HG02870 (cell line): ENCODE results near the gene MIAT.

Source experiments
- ATAC-seq: cut with Tn5 transposase; IDR thresholded peaks from one replicate; pipeline ENCODE4 v1.9.1; 2021; ENCODE audit warnings: mild to moderate bottlenecking, moderate library complexity; ENCODE audit not compliant: unreplicated experiment

Gene MIAT

DNA sequence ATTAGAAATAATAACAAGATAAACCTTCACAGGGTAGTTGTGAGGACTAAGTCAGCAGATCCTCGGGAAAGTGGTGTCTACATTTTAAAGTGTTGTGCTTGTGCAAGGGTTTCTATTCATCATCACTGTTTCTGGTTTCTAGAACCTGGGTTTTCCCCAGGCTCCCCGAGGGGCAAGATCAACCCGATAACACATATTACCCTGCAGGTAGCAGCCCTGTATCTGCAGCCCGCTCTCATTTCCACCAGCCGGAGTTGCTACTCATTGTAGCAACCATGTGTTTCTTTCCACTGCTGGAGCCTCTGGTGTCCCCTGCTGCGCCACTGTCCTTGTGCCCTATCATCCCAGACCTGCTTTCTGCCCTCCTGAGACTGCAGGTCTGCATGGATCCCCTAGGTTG lies 67.0 kb downstream of the MIAT start:
- ATAC-seq = no peak

DNA sequence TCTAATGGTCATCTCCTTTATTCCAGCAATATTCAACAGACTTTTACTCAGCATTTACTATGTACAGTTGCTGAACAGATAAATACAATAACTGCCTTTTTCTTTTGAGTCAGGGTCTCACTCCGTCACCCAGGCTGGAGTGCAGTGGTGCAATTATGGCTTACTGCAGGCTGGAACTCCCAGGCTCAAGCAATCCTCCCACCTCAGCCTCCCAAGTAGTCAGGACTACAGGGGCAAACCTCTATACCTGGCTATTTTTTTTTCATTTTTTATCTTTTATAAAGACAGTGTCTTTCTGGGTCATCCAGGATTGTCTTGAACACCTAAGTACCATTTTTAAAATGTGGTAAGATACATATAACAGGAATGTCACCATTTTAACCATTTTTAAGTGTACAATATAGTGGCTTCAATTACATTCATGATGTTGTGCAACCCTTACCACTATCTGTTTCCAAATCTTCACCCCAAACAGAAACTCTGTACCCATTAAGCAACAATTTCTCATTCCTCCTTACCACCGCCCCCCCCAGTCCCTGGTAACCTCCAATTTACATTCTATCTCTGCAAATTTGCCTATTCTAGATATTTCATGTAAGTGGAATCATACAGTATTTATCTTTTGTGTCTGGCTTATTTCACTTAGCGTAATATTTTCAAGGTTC lies 67.8 kb downstream of the MIAT start:
- no peak for ATAC-seq
